ENCODE data around the gene BZW2.

BZW2 gene

DNA sequence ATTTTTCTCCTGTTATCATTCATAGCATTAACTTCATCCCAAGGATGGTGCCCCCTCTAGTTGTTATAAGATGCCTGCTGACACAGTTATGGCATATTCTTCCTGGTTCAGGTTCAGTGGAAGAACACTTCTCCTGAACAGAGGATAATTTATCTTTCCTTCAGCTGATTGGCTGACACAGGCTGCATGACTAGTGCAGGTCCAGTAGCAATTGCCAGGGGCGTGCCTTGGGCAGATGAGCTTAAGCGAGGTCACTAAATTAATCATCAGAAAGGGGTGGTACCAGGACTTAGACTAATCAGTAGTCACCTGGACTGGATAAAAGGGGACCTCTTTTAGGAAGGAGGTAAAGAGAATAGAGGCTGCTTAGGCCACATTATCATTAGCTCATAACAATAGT lies 42.3 kb downstream of the BZW2 start:
- peaks cover 5% of the 10 kb centered on the region for H3K36me3 ChIP-seq (ENCODE audit: control insufficient read depth, insufficient read depth, low read length)
- H3K9ac ChIP-seq (ENCODE audit: low read length) = no peak overlapping the region
- H3K27me3 ChIP-seq (ENCODE audit: control insufficient read depth, insufficient read depth, low read length) = no peaks in the 10 kb centered on the region
- H3K27ac ChIP-seq (ENCODE audit: low read depth, low read length) = no peak overlapping the region
- H3K4me3 ChIP-seq (ENCODE audit: low read length) = no peak overlapping the region
- H3K4me1 ChIP-seq (ENCODE audit: control insufficient read depth, insufficient read depth, low read length) = no peaks in the 10 kb centered on the region

DNA sequence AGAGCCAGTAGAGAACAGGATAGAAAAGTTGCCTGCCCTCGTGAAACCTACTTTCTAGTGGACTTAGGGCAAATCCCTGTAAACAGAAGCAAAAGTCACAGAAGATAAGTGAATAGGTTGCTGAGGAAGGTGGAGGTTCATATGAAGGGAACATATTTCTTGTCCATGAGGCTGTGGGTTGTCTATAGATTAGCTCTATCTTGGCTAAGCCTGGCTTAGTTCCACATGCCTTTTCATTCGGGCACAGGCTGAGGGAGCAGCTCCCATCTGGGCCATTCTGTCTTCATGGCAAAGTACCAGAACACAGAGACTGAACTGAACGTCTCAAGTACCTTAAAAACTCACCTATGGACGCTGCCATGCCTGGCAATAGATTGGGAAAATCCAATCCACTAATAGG lies 45.3 kb downstream of the BZW2 start:
- Histone ChIP-seq H3K9ac (ENCODE audit: low read length) (no peak overlapping the region), H3K36me3 (ENCODE audit: control insufficient read depth, insufficient read depth, low read length) (peaks cover 6% of the 10 kb centered on the region), H3K27me3 (ENCODE audit: control insufficient read depth, insufficient read depth, low read length) (no peaks in the 10 kb centered on the region), H3K4me3 (ENCODE audit: low read length) (no peak overlapping the region), H3K4me1 (ENCODE audit: control insufficient read depth, insufficient read depth, low read length) (no peaks in the 10 kb centered on the region), H3K27ac (ENCODE audit: low read depth, low read length) (no peak overlapping the region)

DNA sequence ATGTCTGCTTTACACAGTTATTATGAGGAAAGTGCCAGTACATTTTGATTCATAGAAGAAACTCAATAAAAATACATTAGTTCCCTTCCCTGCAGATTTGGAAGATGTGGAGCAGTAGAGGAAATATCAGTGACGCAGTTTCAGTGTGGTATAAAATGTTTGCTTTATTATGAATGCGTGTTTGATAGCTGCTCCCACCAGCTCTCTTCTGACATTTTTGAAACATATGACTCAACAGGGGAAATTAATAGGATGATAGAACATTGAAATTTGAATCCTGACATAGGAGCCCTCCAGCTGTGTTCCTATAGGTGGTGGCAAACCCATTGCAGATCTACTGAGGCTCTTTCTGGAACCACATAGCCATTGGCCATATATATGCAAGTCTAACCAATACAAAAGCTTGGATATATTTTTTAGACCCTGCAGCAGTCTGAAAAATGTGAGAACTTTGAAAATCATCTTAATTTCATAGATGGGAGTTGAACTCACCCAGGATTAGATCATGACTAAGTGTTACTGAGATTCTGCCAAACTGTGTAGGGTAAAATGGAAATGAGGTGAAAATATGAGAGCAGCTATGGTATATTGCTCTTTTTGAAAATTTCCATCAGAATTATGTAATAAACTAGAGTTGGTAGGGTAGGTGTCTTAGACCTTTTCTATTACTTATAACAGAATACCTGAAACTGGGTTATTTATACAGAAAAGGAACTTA lies 47.8 kb downstream of the BZW2 start:
- no peaks in the 10 kb centered on the region for H3K4me1 ChIP-seq (ENCODE audit: control insufficient read depth, insufficient read depth, low read length)
- no peak overlapping the region for H3K27ac ChIP-seq (ENCODE audit: low read depth, low read length)
- peaks cover 6% of the 10 kb centered on the region for H3K36me3 ChIP-seq (ENCODE audit: control insufficient read depth, insufficient read depth, low read length)
- no peaks in the 10 kb centered on the region for H3K27me3 ChIP-seq (ENCODE audit: control insufficient read depth, insufficient read depth, low read length)
- no peak overlapping the region for H3K4me3 ChIP-seq (ENCODE audit: low read length)
- no peak overlapping the region for H3K9ac ChIP-seq (ENCODE audit: low read length)

DNA sequence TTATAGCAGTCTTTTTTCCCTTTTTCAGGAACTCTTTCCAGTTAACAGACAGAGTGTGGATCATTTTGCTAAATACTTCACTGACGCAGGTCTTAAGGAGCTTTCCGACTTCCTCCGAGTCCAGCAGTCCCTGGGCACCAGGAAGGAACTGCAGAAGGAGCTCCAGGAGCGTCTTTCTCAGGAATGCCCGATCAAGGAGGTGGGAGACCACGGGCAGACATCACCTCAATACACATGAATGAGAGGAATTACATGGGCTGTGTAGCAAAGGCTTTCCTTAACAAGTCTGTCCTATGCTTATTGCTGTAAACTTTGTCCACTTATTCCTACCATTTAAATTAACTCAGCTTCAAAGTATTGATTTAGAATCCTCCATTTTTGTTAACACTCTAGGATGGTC lies 48.8 kb downstream of the BZW2 start:
- no peak overlapping the region for H3K4me3 ChIP-seq (ENCODE audit: low read length)
- no peak overlapping the region for H3K27ac ChIP-seq (ENCODE audit: low read depth, low read length)
- no peaks in the 10 kb centered on the region for H3K4me1 ChIP-seq (ENCODE audit: control insufficient read depth, insufficient read depth, low read length)
- H3K9ac ChIP-seq (ENCODE audit: low read length) = no peak overlapping the region
- H3K36me3 ChIP-seq (ENCODE audit: control insufficient read depth, insufficient read depth, low read length) = peaks cover 10% of the 10 kb centered on the region
- H3K27me3 ChIP-seq (ENCODE audit: control insufficient read depth, insufficient read depth, low read length) = no peaks in the 10 kb centered on the region

DNA sequence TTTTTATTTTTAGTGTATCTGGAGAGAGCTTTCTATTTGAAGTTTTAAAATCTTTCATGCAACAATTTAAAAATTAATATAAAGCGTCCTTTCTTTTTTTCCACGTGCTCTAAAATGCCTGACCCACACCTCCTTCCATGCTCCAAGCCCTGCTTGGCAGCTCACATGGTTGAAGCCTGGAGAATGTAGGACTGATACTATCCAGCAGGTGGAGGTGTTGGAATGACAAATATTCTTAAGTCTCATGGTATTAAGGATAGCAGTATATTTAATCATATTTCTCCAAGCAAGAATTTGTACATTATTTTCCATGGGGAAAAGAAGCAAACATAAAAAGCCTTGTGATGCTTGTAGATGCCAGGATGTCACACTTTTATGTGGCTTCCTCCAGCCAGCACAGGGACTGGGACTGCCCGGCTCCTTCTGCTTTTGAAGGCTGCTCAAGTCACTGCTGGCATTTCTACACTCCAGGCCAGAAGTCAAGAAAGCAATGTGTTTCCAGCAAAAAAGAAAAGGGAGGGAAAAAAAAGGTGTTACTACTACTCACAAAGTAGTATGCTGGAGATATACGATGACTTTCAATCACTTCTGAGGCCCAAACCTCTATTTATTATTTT lies 49.7 kb downstream of the BZW2 start:
- peaks cover 10% of the 10 kb centered on the region for H3K36me3 ChIP-seq (ENCODE audit: control insufficient read depth, insufficient read depth, low read length)

DNA sequence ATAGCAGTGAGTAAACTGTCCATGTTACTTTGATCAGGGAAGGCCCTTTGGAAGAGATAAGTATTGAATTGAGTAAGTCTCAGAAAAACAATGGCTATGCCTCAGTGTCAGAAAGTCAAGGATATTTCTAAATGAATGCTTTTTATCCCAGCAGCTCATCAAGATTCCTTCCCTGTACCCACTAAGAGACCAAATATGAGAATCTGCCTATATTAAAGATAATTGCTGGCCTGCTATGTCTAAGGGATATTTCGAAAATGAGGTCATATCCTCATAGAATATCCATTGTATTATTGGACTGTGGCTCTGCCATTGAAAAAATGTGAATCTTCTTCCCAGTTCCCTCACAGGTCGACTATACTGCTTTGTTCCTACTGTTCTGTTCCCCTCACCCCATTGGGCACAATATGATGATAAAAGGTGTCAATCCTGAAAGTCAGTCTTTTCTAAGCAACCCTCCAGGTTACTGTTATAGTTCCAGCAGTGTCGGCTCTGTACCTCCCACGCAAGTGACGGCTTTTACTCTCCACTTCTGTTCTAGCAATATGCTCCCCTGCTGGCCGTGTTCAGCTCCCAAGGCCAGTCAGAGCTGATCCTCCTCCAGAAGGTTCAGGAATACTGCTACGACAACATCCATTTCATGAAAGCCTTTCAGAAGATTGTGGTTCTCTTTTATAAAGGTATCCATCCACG lies 51.7 kb downstream of the BZW2 start:
- Histone ChIP-seq H3K4me3 (ENCODE audit: low read length) (no peak overlapping the region), H3K9ac (ENCODE audit: low read length) (no peak overlapping the region), H3K27ac (ENCODE audit: low read depth, low read length) (no peak overlapping the region), H3K27me3 (ENCODE audit: control insufficient read depth, insufficient read depth, low read length) (no peaks in the 10 kb centered on the region), H3K36me3 (ENCODE audit: control insufficient read depth, insufficient read depth, low read length) (peaks cover 9% of the 10 kb centered on the region), H3K4me1 (ENCODE audit: control insufficient read depth, insufficient read depth, low read length) (no peaks in the 10 kb centered on the region)

More for the DNA sequence above, 49.7 kb downstream of the BZW2 start:
- H3K27me3 ChIP-seq (ENCODE audit: control insufficient read depth, insufficient read depth, low read length) = no peaks in the 10 kb centered on the region
- H3K27ac ChIP-seq (ENCODE audit: low read depth, low read length) = no peak overlapping the region
- no peak overlapping the region for H3K4me3 ChIP-seq (ENCODE audit: low read length)
- H3K4me1 ChIP-seq (ENCODE audit: control insufficient read depth, insufficient read depth, low read length) = no peaks in the 10 kb centered on the region
- no peak overlapping the region for H3K9ac ChIP-seq (ENCODE audit: low read length)

DNA sequence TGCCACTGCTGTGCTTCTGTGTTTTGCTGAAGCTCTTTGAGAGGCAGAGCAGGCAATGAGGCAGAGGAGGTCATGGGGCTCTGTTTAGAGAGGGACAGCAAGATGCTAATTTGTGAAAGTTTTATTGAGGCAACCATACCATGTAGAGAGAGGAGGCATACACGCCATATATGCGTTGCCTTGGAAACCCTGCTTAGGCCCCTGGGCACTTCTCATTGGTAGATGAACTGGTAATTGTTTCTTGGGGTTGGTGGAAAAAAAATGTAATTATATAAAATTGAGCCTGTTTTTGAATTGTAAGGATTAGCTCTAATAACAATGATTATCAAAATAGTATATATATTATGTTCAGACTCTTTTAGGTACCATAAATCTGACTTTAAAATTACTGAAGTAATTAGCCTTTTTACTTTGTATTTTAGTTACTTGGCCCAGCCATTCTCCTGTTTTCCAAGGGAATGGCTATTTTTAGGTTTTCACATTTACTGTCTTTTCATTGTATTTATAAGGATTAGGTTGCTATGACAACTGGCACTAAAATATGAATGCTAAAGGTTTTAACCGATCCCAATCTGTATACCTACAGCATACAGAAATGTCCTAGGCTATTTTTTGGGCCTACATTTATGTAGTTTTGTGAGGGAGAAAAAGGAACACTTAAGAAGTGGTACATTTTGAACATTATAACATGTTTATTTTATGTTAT lies 52.4 kb downstream of the BZW2 start:
- H3K4me1 ChIP-seq (ENCODE audit: control insufficient read depth, insufficient read depth, low read length) = no peaks in the 10 kb centered on the region
- no peak overlapping the region for H3K27ac ChIP-seq (ENCODE audit: low read depth, low read length)
- H3K27me3 ChIP-seq (ENCODE audit: control insufficient read depth, insufficient read depth, low read length) = no peaks in the 10 kb centered on the region
- no peak overlapping the region for H3K4me3 ChIP-seq (ENCODE audit: low read length)
- peaks cover 9% of the 10 kb centered on the region for H3K36me3 ChIP-seq (ENCODE audit: control insufficient read depth, insufficient read depth, low read length)
- no peak overlapping the region for H3K9ac ChIP-seq (ENCODE audit: low read length)

DNA sequence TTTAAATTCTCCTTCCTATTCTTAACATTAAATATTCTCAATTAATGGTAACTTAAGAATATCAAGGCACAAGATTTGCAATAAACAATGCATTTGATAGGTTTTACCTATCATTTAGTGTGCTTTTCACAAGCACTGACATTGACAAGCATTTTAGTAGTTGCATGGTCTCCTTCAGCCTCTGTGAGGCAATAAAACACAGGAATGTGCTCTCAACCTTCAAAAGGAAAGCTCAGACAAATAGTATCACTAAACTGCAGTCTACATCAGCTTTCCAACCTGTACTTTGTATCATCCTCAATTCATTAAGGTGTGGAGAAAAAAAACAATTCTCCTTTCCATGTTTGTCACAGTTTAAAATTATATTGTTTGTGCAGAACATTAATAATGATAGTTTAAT lies 56.5 kb downstream of the BZW2 start:
- H3K4me1 ChIP-seq (ENCODE audit: control insufficient read depth, insufficient read depth, low read length) = no peaks in the 10 kb centered on the region
- no peak overlapping the region for H3K9ac ChIP-seq (ENCODE audit: low read length)
- no peak overlapping the region for H3K27ac ChIP-seq (ENCODE audit: low read depth, low read length)
- no peaks in the 10 kb centered on the region for H3K27me3 ChIP-seq (ENCODE audit: control insufficient read depth, insufficient read depth, low read length)
- H3K36me3 ChIP-seq (ENCODE audit: control insufficient read depth, insufficient read depth, low read length) = peaks cover 10% of the 10 kb centered on the region
- no peak overlapping the region for H3K4me3 ChIP-seq (ENCODE audit: low read length)

DNA sequence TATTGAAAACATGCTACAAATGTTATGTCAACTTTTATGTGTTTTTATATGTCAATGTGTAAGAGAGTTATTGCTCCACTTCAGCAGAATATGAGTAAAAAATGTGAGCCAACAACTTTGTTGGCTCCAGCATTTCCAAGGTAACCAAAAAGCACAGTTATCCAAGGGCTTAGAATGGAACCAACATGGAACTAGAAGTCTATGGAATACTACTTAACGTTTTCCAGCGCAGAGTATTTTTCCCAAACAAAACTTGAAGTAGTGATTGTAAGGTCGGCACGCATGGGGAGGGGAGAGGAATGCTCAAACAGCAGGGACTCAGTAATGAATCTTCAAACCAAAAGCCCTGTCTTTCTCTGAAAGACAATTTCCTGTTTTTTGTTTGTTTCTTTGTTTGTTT lies 62.5 kb downstream of the BZW2 start:
- peaks cover 3% of the 10 kb centered on the region for H3K36me3 ChIP-seq (ENCODE audit: control insufficient read depth, insufficient read depth, low read length)
- no peak overlapping the region for H3K27ac ChIP-seq (ENCODE audit: low read depth, low read length)
- H3K27me3 ChIP-seq (ENCODE audit: control insufficient read depth, insufficient read depth, low read length) = no peaks in the 10 kb centered on the region
- no peak overlapping the region for H3K9ac ChIP-seq (ENCODE audit: low read length)
- no peaks in the 10 kb centered on the region for H3K4me1 ChIP-seq (ENCODE audit: control insufficient read depth, insufficient read depth, low read length)
- no peak overlapping the region for H3K4me3 ChIP-seq (ENCODE audit: low read length)

DNA sequence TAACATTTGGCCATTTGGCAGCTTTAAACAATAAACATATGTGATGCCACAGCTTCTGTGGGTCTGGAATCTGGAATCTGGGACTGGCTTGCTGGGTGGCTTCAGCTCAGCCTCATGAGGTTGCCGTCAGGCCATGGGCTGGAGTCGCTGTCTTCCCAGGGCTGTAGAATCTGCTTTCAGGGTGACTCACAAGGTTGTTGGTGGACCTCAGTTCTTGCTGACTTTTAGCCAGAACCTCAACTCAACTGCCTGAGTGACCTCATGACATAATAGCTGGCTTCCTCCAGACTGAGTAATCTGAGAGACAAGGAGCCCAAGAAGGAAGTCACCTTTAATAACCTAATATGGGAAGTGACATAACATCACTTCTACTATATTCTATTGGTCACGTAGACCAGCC lies 63.0 kb downstream of the BZW2 start:
- no peaks in the 10 kb centered on the region for H3K4me1 ChIP-seq (ENCODE audit: control insufficient read depth, insufficient read depth, low read length)
- peaks cover 3% of the 10 kb centered on the region for H3K36me3 ChIP-seq (ENCODE audit: control insufficient read depth, insufficient read depth, low read length)
- H3K4me3 ChIP-seq (ENCODE audit: low read length) = no peak overlapping the region
- no peaks in the 10 kb centered on the region for H3K27me3 ChIP-seq (ENCODE audit: control insufficient read depth, insufficient read depth, low read length)
- H3K9ac ChIP-seq (ENCODE audit: low read length) = no peak overlapping the region
- H3K27ac ChIP-seq (ENCODE audit: low read depth, low read length) = no peak overlapping the region

DNA sequence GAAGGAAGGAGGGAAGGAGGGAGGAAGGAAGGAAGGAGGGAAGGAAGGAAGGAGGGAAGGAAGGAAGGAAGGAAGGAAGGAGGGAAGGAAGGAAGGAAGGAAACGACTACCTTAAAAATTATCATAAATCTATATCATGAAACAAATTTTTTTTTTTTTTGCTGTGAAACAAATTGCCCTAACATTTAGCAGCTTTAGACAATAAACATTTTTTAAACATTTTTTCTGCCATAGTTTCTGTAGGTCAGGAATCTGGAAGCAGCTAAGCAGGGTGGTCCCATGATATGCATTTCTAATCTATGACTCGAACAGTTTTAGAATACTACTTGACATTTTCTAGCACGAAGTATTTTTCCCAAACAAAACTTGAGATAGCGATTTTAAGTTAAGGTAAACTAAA lies 64.7 kb downstream of the BZW2 start:
- Histone ChIP-seq H3K27ac (ENCODE audit: low read depth, low read length) (no peak overlapping the region), H3K4me1 (ENCODE audit: control insufficient read depth, insufficient read depth, low read length) (no peaks in the 10 kb centered on the region), H3K27me3 (ENCODE audit: control insufficient read depth, insufficient read depth, low read length) (no peaks in the 10 kb centered on the region), H3K4me3 (ENCODE audit: low read length) (no peak overlapping the region), H3K9ac (ENCODE audit: low read length) (no peak overlapping the region), H3K36me3 (ENCODE audit: control insufficient read depth, insufficient read depth, low read length) (peaks cover 3% of the 10 kb centered on the region)

DNA sequence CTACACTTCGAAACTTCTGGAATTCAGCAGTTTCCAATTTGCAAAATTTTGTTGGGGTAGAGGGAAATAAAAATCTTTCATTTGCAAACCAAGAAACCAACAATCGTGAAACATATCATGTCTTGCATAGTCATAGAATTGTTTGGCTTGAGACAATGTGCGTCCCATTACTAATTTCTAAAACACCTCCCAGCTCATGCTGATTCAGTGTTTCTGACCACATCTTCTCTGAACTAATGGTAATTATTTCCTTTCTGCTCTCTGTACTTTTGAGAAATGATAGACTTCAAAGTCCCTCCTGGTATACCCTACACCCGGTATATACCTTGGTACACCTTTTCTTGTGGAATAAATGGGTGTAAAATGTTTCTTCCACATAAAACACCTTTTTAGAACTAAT lies 65.7 kb downstream of the BZW2 start:
- H3K36me3 ChIP-seq (ENCODE audit: control insufficient read depth, insufficient read depth, low read length) = no peaks in the 10 kb centered on the region
- no peak overlapping the region for H3K9ac ChIP-seq (ENCODE audit: low read length)
- no peak overlapping the region for H3K27ac ChIP-seq (ENCODE audit: low read depth, low read length)
- no peak overlapping the region for H3K4me3 ChIP-seq (ENCODE audit: low read length)
- no peaks in the 10 kb centered on the region for H3K4me1 ChIP-seq (ENCODE audit: control insufficient read depth, insufficient read depth, low read length)
- H3K27me3 ChIP-seq (ENCODE audit: control insufficient read depth, insufficient read depth, low read length) = no peaks in the 10 kb centered on the region
